ENCODE results near the gene HCAR1.
"Not testable (repeated sequence)": the region's sequence is repeated elsewhere in the genome, so short reads cannot be mapped to it uniquely, and the experiment has no call there.

HCAR1 gene

DNA sequence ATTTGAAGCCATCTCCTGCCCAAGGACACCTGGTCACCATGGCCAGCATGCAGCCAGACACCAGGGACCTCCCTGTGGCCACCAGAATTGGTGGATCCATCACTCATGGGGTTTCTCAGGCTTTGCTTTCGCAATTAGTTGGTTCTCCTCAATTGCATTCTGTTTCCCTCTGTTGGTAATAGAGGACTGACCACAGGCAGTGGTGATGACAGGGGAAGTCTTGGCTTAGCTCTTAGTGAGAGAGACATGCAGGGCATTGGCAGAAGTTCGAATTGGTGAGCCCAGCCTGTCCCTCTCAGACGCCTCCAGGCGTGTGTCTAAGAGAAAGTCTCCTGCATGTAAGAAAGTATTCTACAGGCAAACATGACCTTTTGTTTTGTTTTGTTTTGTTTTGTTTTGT lies 48.8 kb downstream of the HCAR1 start:
- TF ChIP-seq, protein P1, sequence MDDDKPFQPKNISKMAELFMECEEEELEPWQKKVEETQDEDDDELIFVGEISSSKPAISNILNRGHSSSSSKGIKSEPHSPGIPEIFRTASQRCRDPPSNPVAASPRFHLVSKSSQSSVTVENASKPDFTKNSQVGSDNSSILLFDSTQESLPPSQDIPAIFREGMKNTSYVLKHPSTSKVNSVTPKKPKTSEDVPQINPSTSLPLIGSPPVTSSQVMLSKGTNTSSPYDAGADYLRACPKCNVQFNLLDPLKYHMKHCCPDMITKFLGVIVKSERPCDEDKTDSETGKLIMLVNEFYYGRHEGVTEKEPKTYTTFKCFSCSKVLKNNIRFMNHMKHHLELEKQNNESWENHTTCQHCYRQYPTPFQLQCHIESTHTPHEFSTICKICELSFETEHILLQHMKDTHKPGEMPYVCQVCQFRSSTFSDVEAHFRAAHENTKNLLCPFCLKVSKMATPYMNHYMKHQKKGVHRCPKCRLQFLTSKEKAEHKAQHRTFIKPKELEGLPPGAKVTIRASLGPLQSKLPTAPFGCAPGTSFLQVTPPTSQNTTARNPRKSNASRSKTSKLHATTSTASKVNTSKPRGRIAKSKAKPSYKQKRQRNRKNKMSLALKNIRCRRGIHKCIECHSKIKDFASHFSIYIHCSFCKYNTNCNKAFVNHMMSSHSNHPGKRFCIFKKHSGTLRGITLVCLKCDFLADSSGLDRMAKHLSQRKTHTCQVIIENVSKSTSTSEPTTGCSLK (tag by site-specific recombination; IDR thresholded peaks at IDR 0.05), result no peak
- TF ChIP-seq, protein P2, sequence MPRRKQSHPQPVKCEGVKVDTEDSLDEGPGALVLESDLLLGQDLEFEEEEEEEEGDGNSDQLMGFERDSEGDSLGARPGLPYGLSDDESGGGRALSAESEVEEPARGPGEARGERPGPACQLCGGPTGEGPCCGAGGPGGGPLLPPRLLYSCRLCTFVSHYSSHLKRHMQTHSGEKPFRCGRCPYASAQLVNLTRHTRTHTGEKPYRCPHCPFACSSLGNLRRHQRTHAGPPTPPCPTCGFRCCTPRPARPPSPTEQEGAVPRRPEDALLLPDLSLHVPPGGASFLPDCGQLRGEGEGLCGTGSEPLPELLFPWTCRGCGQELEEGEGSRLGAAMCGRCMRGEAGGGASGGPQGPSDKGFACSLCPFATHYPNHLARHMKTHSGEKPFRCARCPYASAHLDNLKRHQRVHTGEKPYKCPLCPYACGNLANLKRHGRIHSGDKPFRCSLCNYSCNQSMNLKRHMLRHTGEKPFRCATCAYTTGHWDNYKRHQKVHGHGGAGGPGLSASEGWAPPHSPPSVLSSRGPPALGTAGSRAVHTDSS (tag by site-specific recombination; IDR thresholded peaks at IDR 0.05), result no peak
- TF ChIP-seq ZNF24 (tag by site-specific recombination; IDR thresholded peaks at IDR 0.05) (no peak), KLF9 (tag by site-specific recombination; IDR thresholded peaks at IDR 0.05; ENCODE audit: low read depth) (no peak), ZNF514 (tag by site-specific recombination; IDR thresholded peaks at IDR 0.05) (no peak), FEZF1 (tag by site-specific recombination; IDR thresholded peaks at IDR 0.05) (no peak), ZXDB (tag by site-specific recombination; IDR thresholded peaks at IDR 0.05) (no peak)
- H3K4me3 ChIP-seq (ENCODE audit: low read depth, low read length), result no peak overlapping the region
- no peak overlapping the region for H3K27ac ChIP-seq (ENCODE audit: extremely low read depth, low read depth, low read length)
- ChIA-PET CTCF (no interaction called here), POLR2A (no interaction called here)
- H3K9me3 ChIP-seq (ENCODE audit: control insufficient read depth, insufficient read depth, low read depth, low read length), result no peaks in the 10 kb centered on the region
- no peaks in the 10 kb centered on the region; the same call in 1 of the 2 replicates for H3K4me1 ChIP-seq (ENCODE audit: control insufficient read depth, insufficient read depth, low read length)
- no peaks in the 10 kb centered on the region for H3K36me3 ChIP-seq (ENCODE audit: control insufficient read depth in 2 of 2, insufficient read depth in 1 of 2, low read length in 2 of 2)

DNA sequence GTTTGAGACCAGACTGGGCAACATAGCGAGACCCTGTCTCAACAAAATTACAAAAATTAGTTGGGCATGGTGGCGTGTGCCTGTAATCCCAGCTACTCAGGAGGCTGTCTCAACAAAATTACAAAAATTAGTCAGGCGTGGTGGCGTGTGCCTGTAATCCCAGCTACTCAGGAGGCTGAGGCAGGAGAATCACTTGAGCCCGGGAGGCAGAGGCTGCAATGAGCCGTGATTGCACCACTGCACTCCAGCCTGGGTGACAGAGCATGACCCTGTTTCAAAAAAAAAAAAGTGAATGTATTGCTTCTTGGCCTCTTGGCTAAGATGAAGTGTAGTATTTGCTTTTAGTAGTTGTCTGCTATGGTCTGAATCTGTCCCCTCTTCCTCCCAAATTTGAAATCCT lies 49.7 kb downstream of the HCAR1 start:
- CTCF ChIA-PET; H3K9me3 ChIP-seq (ENCODE audit: control insufficient read depth, insufficient read depth, low read depth, low read length); POLR2A ChIA-PET; H3K36me3 ChIP-seq (ENCODE audit: control insufficient read depth in 2 of 2, insufficient read depth in 1 of 2, low read length in 2 of 2); H3K4me1 ChIP-seq (ENCODE audit: control insufficient read depth, insufficient read depth, low read length); H3K27ac ChIP-seq (ENCODE audit: extremely low read depth, low read depth, low read length); H3K4me3 ChIP-seq (ENCODE audit: low read depth, low read length): not testable (repeated sequence)
- TF ChIP-seq ZNF121 (tag by site-specific recombination; IDR thresholded peaks at IDR 0.05), result 0 out of 2 replicates have a peak, but pooled peaks have one; percentile 20

DNA sequence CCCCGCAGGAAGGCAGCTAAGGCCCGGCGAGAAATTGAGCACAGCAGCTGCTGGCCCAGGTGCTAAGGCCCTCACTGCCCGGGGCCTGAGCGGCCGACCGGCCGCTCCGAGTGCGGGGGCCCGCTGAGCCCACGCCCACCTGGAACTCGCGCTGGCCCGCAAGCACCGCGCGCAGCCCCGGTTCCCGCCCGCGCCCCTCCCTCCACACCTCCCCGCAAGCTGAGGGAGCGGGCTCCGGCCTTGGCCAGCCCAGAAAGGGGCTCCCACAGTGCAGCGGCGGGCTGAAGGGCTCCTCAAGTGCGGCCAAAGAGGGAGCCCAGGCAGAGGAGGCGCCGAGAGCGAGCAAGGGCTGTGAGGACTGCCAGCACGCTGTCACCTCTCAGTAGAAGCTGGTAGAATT lies 53.9 kb downstream of the HCAR1 start:
- H3K36me3 ChIP-seq (ENCODE audit: control insufficient read depth in 2 of 2, insufficient read depth in 1 of 2, low read length in 2 of 2); CTCF ChIA-PET; POLR2A ChIA-PET; H3K4me3 ChIP-seq (ENCODE audit: low read depth, low read length); H3K27ac ChIP-seq (ENCODE audit: extremely low read depth, low read depth, low read length); H3K4me1 ChIP-seq (ENCODE audit: control insufficient read depth, insufficient read depth, low read length); H3K9me3 ChIP-seq (ENCODE audit: control insufficient read depth, insufficient read depth, low read depth, low read length): not testable (repeated sequence)

Data from HEK293 (cell line).